Fibroblast of the aortic adventitia (primary cell): ENCODE data around the gene SPATA2. TPM values are rescaled to one million over a fixed set of nuclear protein-coding genes. Genes with fewer than 3 reads are reported as not detected.

Experiments
- DNase-seq: peaks from one replicate; pipeline ENCODE4 v3.0.0-alpha.2; 2010; ENCODE audit warnings: low read depth
- H3K4me3 ChIP-seq: 2 replicates; pipeline ENCODE4 v1.5.1; 2011; ENCODE audit warnings: low read depth, mild to moderate bottlenecking, control low read depth, low read length, moderate library complexity
- total RNA-seq: library from RNA; depleted of rRNA; stranded (reverse); fragments of >200 nt; gene quantifications from 2 replicates; pipeline ENCODE4 v1.2.3, GENCODE V29; 2012; ENCODE audit warnings: low replicate concordance
- TF ChIP-seq, protein P1 (sequence below): IDR thresholded peaks from 2 replicates; pipeline ENCODE4 v1.5.1; 2011; ENCODE audit warnings: mild to moderate bottlenecking, low read length, control low read depth, inconsistent platforms; ENCODE audit not compliant: insufficient read depth

SPATA2 gene
- total RNA-seq, 1 donor: 3.4 TPM

DNA sequence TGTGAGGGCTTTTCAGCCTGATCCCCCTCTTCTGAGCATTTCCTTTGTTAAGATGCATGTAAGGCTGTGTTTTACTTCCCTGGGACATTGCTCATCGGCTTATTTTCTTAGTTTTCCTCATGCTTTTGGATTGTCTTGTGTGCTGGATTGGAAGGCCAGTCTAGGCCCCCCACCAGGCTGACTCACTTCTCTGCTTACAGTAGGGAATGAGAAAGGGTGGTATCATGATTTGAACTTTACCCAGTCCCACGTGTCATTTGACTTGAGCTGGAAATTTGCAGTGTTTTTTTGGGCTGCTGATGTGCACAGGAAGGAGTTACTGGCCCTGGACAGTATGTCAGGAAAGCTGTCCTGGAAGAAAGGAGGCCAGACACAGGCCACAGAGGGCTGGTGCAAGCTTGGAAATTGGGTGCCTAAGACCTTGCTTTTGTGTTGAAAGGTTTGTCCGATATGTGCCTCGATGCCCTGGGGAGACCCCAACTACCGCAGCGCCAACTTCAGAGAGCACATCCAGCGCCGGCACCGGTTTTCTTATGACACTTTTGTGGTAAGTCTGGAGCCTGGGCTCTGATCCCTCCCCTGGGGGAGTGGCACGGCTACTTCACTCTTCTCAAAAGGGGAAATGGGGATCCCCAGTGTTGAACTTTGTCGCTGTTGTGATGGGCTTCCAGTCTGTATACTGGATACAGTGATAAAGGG is 33.6 kb upstream of the SPATA2 start:
- H3K4me3 ChIP-seq: no peak overlapping the region
- TF ChIP-seq, protein P1, sequence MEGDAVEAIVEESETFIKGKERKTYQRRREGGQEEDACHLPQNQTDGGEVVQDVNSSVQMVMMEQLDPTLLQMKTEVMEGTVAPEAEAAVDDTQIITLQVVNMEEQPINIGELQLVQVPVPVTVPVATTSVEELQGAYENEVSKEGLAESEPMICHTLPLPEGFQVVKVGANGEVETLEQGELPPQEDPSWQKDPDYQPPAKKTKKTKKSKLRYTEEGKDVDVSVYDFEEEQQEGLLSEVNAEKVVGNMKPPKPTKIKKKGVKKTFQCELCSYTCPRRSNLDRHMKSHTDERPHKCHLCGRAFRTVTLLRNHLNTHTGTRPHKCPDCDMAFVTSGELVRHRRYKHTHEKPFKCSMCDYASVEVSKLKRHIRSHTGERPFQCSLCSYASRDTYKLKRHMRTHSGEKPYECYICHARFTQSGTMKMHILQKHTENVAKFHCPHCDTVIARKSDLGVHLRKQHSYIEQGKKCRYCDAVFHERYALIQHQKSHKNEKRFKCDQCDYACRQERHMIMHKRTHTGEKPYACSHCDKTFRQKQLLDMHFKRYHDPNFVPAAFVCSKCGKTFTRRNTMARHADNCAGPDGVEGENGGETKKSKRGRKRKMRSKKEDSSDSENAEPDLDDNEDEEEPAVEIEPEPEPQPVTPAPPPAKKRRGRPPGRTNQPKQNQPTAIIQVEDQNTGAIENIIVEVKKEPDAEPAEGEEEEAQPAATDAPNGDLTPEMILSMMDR: no peak
- peak; percentile 89 for DNase-seq

DNA sequence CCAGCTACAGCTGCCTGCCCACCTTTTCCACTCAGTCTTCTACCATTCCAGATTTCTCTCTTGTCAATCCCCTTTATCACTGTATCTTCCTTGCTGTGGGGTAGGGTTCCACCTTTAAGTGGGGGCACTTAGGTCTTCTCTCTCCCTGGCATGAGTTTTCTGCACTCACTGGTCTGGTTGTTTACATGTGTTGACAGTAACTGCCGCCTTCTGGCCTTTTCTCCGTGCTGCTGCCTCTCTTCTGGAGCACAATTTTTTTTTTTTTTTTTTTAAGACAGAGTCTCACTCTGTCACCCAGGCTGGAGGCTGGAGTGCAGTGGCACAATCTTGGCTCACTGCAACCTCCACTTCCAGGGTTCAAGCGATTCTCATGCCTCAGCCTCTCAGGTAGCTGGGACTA is 32.8 kb upstream of the SPATA2 start:
- no peak overlapping the region for H3K4me3 ChIP-seq
- DNase-seq: no peak

DNA sequence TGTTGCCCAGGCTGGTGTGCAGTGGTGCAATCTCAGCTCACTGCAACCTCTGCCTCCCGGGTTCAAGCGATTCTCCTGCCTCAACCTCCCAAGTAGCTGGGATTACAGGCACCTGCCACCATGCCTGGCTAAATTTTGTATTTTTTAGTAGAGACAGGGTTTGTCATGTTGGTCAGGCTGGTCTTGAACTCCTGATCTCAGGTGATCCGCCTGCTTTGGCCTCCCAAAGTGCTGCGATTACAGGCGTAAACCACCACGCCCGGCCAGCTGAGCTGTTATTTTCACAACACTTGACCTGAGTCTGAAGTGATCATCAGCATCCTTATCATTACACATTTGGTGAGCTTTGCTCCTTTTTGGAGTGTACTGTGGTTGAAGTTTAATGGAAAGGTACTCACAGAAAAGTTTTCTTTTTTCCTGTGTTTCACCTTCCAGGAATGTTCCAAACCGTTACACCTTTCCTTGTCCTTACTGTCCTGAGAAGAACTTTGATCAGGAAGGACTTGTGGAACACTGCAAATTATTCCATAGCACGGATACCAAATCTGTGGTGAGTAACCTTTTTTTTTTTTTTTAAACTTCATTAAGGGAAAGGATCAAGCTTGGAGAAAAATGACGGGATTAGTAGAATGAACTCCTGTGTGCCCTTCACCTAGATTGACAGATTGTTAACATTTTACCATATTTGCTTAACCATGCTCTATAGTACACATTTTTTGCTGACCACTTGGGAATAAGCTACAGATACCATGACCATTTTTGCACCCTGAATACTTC is 30.6 kb upstream of the SPATA2 start:
- no peak overlapping the region for H3K4me3 ChIP-seq
- TF ChIP-seq, protein P1: no peak
- DNase-seq: no peak

More for the DNA sequence above, 32.8 kb upstream of the SPATA2 start:
- TF ChIP-seq, protein P1: no peak

DNA sequence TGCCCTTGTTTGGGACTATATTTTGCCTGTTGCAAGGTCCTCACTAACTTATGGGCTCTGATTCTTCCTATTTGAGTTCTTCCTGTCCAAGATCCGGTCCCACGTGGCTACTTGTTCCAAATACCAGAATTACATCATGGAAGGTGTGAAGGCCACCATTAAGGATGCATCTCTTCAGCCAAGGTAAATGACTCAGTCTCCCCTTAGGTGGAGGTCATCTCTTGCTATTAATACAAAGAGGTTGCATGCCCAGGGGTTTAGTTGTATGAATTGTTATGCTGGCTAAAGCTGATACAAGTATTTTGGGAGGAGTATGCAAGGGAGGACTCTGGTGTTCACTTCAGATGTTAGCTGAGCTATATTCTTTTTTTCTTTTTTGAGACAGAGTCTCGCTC is 30.0 kb upstream of the SPATA2 start:
- TF ChIP-seq, protein P1: no peak
- DNase-seq: no peak
- no peak overlapping the region for H3K4me3 ChIP-seq

DNA sequence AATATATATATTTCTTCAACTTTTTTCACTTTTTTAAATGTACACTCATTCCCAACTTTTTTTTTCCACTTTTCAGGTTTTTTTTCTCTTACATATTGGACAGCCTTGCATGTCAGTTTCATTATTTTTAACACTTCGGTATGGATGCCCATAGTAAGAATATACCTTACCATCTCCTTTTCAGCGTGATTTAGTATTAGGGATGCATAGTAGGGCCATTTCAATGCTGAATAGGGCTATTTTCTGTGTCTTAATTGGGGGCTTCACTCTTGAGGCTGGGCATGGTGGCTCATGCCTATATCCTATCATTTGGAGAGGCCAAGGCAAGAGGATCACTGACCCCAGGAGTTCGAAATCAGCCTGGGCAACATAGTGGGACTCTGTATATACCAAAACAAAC is 27.6 kb upstream of the SPATA2 start:
- no peak for DNase-seq
- no peak overlapping the region for H3K4me3 ChIP-seq
- TF ChIP-seq, protein P1: no peak

DNA sequence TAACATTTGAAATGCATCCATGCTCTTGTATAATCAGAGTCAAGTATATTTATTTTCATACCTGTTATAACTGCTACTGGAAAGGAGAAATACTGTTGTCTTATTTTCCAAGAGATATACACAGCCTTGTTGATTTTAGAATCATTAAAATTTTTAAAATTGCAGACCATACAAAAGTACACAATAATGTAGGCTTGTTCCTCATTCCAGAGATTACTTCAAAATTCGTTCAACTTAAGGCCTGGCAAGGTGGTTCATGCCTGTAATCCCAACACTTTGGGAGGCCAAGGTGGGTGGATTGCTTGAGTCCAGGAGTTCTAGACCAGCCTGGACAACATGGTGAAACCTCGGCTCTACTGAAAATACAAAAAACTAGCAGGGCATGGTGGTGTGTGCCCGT is 27.0 kb upstream of the SPATA2 start:
- TF ChIP-seq, protein P1: no peak
- DNase-seq: no peak

More for the DNA sequence above, 27.0 kb upstream of the SPATA2 start:
- no peak overlapping the region for H3K4me3 ChIP-seq
